Loucy (cell line): ENCODE measurements around the gene OR52N5.

Source experiments
- H2AFZ ChIP-seq: fragments of 200-600 bp; sonication (generic); 2 replicates; pipeline ENCODE4 v1.6.0; 2016; ENCODE audit warnings: antibody characterized with exemption, mild to moderate bottlenecking, low read length, moderate library complexity
- H3F3A ChIP-seq: fragments of 200-600 bp; 2 replicates; pipeline ENCODE4 v1.6.0; 2016; ENCODE audit warnings: antibody characterized with exemption, low read depth, mild to moderate bottlenecking
- H3K27me3 ChIP-seq: fragments of 200-600 bp; sonication (generic); 2 replicates; pipeline ENCODE4 v1.6.1; 2014; ENCODE audit warnings: low read length, mild to moderate bottlenecking; ENCODE audit not compliant: insufficient read depth, poor library complexity, severe bottlenecking
- H3K36me3 ChIP-seq: fragments of 200-600 bp; sonication (generic); 2 replicates; pipeline ENCODE4 v1.6.1; 2016; ENCODE audit warnings: low read length; ENCODE audit not compliant: insufficient read depth
- H3K4me1 ChIP-seq: fragments of 200-600 bp; sonication (generic); 2 replicates; pipeline ENCODE4 v1.5.1; 2014; ENCODE audit warnings: low read length, mild to moderate bottlenecking; ENCODE audit not compliant: insufficient read depth, poor library complexity, severe bottlenecking
- H3K4me2 ChIP-seq: fragments of 200-600 bp; sonication (generic); 2 replicates; pipeline ENCODE4 v1.6.0; 2014; ENCODE audit warnings: antibody characterized with exemption, low read length, low read depth, mild to moderate bottlenecking; ENCODE audit not compliant: poor library complexity, severe bottlenecking
- H3K4me3 ChIP-seq: fragments of 200-600 bp; sonication (generic); 2 replicates; pipeline ENCODE4 v1.5.1; 2014; ENCODE audit warnings: low read length, mild to moderate bottlenecking, mixed read lengths; ENCODE audit not compliant: poor library complexity, severe bottlenecking
- H3K79me2 ChIP-seq: fragments of 200-600 bp; sonication (generic); 2 replicates; pipeline ENCODE4 v1.6.1; 2014; ENCODE audit warnings: low read length; ENCODE audit not compliant: insufficient read depth
- H3K9ac ChIP-seq: fragments of 200-600 bp; sonication (generic); 2 replicates; pipeline ENCODE4 v1.6.0; 2014; ENCODE audit warnings: mild to moderate bottlenecking, low read depth, low read length, moderate library complexity; ENCODE audit not compliant: poor library complexity, severe bottlenecking
- H3K9me2 ChIP-seq: fragments of 200-600 bp; sonication (generic); replicated peaks from 2 replicates; pipeline ENCODE4 v1.6.1; 2016; ENCODE audit warnings: low read depth, low read length, mixed read lengths
- H3K9me3 ChIP-seq: fragments of 200-600 bp; sonication (generic); 2 replicates; pipeline ENCODE4 v1.6.1; 2014; ENCODE audit warnings: mild to moderate bottlenecking, antibody characterized with exemption, low read length, low read depth; ENCODE audit not compliant: insufficient read depth
- H4K20me1 ChIP-seq: fragments of 200-600 bp; sonication (generic); 2 replicates; pipeline ENCODE4 v1.6.0; 2014; ENCODE audit warnings: antibody characterized with exemption, low read length, mild to moderate bottlenecking; ENCODE audit not compliant: insufficient read depth, poor library complexity, severe bottlenecking
- CTCF ChIP-seq: fragments of 200-600 bp; sonication (generic); conservative IDR thresholded peaks from 2 replicates; pipeline ENCODE4 v1.5.1; 2014; ENCODE audit warnings: mild to moderate bottlenecking, antibody characterized with exemption, low read length
- EZH2phosphoT487 ChIP-seq: fragments of 200-600 bp; IDR thresholded peaks from 2 replicates; pipeline ENCODE4 v1.6.1; 2018; ENCODE audit warnings: antibody characterized with exemption, mild to moderate bottlenecking, moderate library complexity, borderline replicate concordance

Gene OR52N5

GRCh38 chr11:5791165-5791564 is 8.0 kb upstream of the OR52N5 start, which contains the start of gene OR52N1:
OR52N1 (minus strand) TSS chr11:5791265; CDS start chr11:5788816, 2,449 bp downstream.
- H4K20me1 ChIP-seq, result no peaks in the 10 kb centered on the region
- no peaks in the 10 kb centered on the region for H3K79me2 ChIP-seq
- TF ChIP-seq CTCF (no peak), EZH2phosphoT487 (no peak)
- no peak within 1 kb of the TSS for H3K9ac ChIP-seq
- no peak within 1 kb of the TSS for H2AFZ ChIP-seq
- no peaks in the 10 kb centered on the region for H3K27me3 ChIP-seq
- H3K4me2 ChIP-seq, result no peak within 1 kb of the TSS
- H3K4me1 ChIP-seq, result no peaks in the 10 kb centered on the region
- H3K9me3 ChIP-seq, result no peaks in the 10 kb centered on the region
- H3K9me2 ChIP-seq, result no peaks in the 10 kb centered on the region
- H3F3A ChIP-seq, result no peaks in the 10 kb centered on the region
- H3K36me3 ChIP-seq, result no peaks in the 10 kb centered on the region
- no peak within 1 kb of the TSS for H3K4me3 ChIP-seq

- H3K36me3 ChIP-seq, result no peaks in the 10 kb centered on the region
- no peak for TF ChIP-seq CTCF
- no peak for TF ChIP-seq EZH2phosphoT487
- H3K4me3 ChIP-seq, result no peak overlapping the region
- no peaks in the 10 kb centered on the region for H3F3A ChIP-seq
- no peaks in the 10 kb centered on the region for H3K79me2 ChIP-seq
- no peaks in the 10 kb centered on the region for H3K9me2 ChIP-seq
- H3K9me3 ChIP-seq, result no peaks in the 10 kb centered on the region
- H2AFZ ChIP-seq, result no peak overlapping the region
- no peak overlapping the region for H3K4me2 ChIP-seq
- H3K4me1 ChIP-seq, result no peaks in the 10 kb centered on the region
- H3K27me3 ChIP-seq, result no peaks in the 10 kb centered on the region
- H4K20me1 ChIP-seq, result no peaks in the 10 kb centered on the region
- H3K9ac ChIP-seq, result no peak overlapping the region
Measured at GRCh38 chr11:5767056-5767455, 16.1 kb downstream of the OR52N5 start.

GRCh38 chr11:5753943-5754342 is 29.2 kb downstream of the OR52N5 start, which contains the start of gene OR52N4:
OR52N4 (plus strand) TSS chr11:5754243; CDS start chr11:5754741, 498 bp downstream.
- no peaks in the 10 kb centered on the region for H3F3A ChIP-seq
- H3K9ac ChIP-seq, result no peak within 1 kb of the TSS
- no peak within 1 kb of the TSS for H3K4me2 ChIP-seq
- no peaks in the 10 kb centered on the region for H3K4me1 ChIP-seq
- no peaks in the 10 kb centered on the region for H3K9me3 ChIP-seq
- TF ChIP-seq EZH2phosphoT487 (no peak), CTCF (no peak)
- no peaks in the 10 kb centered on the region for H4K20me1 ChIP-seq
- H3K9me2 ChIP-seq, result no peaks in the 10 kb centered on the region
- no peaks in the 10 kb centered on the region for H3K36me3 ChIP-seq
- no peak within 1 kb of the TSS for H3K4me3 ChIP-seq
- H2AFZ ChIP-seq, result no peak within 1 kb of the TSS
- H3K79me2 ChIP-seq, result no peaks in the 10 kb centered on the region
- no peaks in the 10 kb centered on the region for H3K27me3 ChIP-seq
